Peyer's patch (tissue), 4 donors: Measurements from ENCODE around the gene AQP12A.

Source experiments
- POLR2A ChIP-seq, 2 donors: fragments of 450-650 bp; IDR thresholded peaks; one replicate each; pipeline ENCODE4 v1.5.1; 2017; ENCODE audit warnings: antibody characterized with exemption in 2 of 2, mild to moderate bottlenecking in 2 of 2, moderate library complexity in 2 of 2
- TF ChIP-seq, protein P1 (sequence below), 6 experiments: fragments of 450-650 bp in 4 of 6; fragments of 200-600 bp in 2 of 6; sonication (generic) in 1 of 6; IDR thresholded peaks; one replicate each; pipeline ENCODE4 v1.5.1; 2017 to 2019; ENCODE audit warnings: antibody characterized with exemption in 6 of 6, mild to moderate bottlenecking in 3 of 6, moderate library complexity in 1 of 6

DNA sequence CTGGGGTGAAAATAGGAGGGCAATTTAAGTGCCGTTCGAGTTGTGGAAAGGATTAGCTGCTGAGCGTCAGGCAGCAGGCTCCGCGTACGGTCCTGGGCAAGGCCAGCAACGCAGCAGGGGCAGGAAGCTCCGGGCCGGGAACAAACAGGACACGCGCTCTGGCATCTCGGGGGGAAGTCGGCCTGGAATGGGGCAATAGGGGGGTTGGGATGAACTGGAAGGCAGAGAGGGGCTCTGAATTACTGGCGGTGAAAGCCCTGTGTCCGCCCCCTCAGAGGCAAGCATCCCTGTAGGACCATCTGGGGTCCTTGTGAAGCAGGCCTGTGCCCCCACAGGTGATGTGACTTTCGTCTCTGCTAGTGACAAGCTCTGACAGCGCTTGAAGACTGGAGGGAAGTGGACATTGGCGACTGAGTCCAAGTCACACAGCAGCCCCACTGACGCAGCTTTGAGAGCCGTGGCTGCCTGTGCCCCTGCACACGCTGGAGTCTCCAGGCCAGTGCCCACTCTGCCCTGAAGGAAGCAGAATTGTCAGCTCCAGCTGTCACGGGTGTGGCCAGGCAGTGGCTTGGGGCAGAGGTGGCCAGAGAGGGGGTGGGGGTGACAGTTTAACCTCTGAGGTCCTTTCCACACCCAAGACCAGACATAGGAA is 44.0 kb upstream of the AQP12A start:
- TF ChIP-seq, protein P1, sequence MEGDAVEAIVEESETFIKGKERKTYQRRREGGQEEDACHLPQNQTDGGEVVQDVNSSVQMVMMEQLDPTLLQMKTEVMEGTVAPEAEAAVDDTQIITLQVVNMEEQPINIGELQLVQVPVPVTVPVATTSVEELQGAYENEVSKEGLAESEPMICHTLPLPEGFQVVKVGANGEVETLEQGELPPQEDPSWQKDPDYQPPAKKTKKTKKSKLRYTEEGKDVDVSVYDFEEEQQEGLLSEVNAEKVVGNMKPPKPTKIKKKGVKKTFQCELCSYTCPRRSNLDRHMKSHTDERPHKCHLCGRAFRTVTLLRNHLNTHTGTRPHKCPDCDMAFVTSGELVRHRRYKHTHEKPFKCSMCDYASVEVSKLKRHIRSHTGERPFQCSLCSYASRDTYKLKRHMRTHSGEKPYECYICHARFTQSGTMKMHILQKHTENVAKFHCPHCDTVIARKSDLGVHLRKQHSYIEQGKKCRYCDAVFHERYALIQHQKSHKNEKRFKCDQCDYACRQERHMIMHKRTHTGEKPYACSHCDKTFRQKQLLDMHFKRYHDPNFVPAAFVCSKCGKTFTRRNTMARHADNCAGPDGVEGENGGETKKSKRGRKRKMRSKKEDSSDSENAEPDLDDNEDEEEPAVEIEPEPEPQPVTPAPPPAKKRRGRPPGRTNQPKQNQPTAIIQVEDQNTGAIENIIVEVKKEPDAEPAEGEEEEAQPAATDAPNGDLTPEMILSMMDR (IDR thresholded peaks at IDR 0.05), result no peak
- TF ChIP-seq POLR2A (IDR thresholded peaks at IDR 0.05), result no peak
